H1 (cell line): ENCODE results near the gene EDA. TPM values are rescaled to one million over a fixed set of nuclear protein-coding genes. Genes with fewer than 3 reads are reported as not detected.

Source experiments
- CTCF ChIA-PET: fragments of 300-600 bp; sonication (Branson Sonifier 250); formaldehyde crosslinking; loops from one replicate; lab custom pipeline; 2021; ENCODE audit not compliant: partially characterized antibody; lab: Charles Lee
- POLR2A ChIA-PET: fragments of 300-600 bp; sonication (Branson Sonifier 250); formaldehyde crosslinking; loops from one replicate; lab custom pipeline; 2021; ENCODE audit warnings: inconsistent platforms; ENCODE audit not compliant: partially characterized antibody; lab: Charles Lee
- DNase-seq, 2 experiments: peaks; one replicate each; pipeline versions ENCODE4 v3.0.0 to v3.0.0-alpha.2; 2010 to 2022; ENCODE audit warnings: low spot score in 2 of 2, low read depth in 1 of 2, mixed read lengths in 1 of 2
- FAIRE-seq: peaks from 2 replicates; lab custom pipeline; 2011; peaks lifted over from hg19 to GRCh38; lab: Jason Lieb, UNC
- H2AFZ ChIP-seq: 2 replicates; pipeline ENCODE4 v1.8.1; 2012; ENCODE audit warnings: low read length, inconsistent platforms
- H2AK5ac ChIP-seq: 2 replicates; pipeline ENCODE4 v1.6.1; 2013; ENCODE audit warnings: low read depth, low read length
- H2BK120ac ChIP-seq: replicated peaks from 2 replicates; pipeline ENCODE3; 2013; ENCODE audit warnings: low read depth, low read length, inconsistent platforms
- H2BK12ac ChIP-seq: 2 replicates; pipeline ENCODE4 v1.6.1; 2013; ENCODE audit warnings: low read depth, low read length
- H2BK15ac ChIP-seq: 2 replicates; pipeline ENCODE4 v1.6.1; 2013; ENCODE audit warnings: low read length
- H2BK20ac ChIP-seq: 2 replicates; pipeline ENCODE4 v1.6.1; 2013; ENCODE audit warnings: low read length
- H2BK5ac ChIP-seq: 2 replicates; pipeline ENCODE4 v1.6.1; 2013; ENCODE audit warnings: low read depth, low read length
- H3K14ac ChIP-seq: 2 replicates; pipeline ENCODE4 v1.6.1; 2013; ENCODE audit warnings: inconsistent platforms; ENCODE audit not compliant: insufficient read length
- H3K18ac ChIP-seq: 2 replicates; pipeline ENCODE4 v1.6.1; 2013; ENCODE audit warnings: low read length; ENCODE audit errors: extremely low read depth
- H3K23ac ChIP-seq: 2 replicates; pipeline ENCODE4 v1.6.1; 2013; ENCODE audit warnings: inconsistent platforms; ENCODE audit not compliant: insufficient read length
- H3K23me2 ChIP-seq: 2 replicates; pipeline ENCODE4 v1.6.1; 2013; ENCODE audit warnings: low read depth, low read length
- H3K27ac ChIP-seq: 2 replicates; pipeline ENCODE4 v1.6.1; 2011; ENCODE audit warnings: low read depth, low read length, inconsistent platforms
- H3K27me3 ChIP-seq, 4 experiments: replicated peaks in 1 of 4; 1 replicate in 1 of 4; 2 replicates in 3 of 4; pipeline versions ENCODE4 v1.6.1 to v1.8.1; 2011 to 2013; ENCODE audit warnings: low read length in 3 of 4, mild to moderate bottlenecking in 3 of 4, inconsistent platforms in 2 of 4, mixed read lengths in 2 of 4, moderate library complexity in 1 of 4; ENCODE audit not compliant: control insufficient read depth in 3 of 4, insufficient read depth in 3 of 4; ENCODE audit errors: extremely low read depth in 1 of 4
- H3K36me3 ChIP-seq, 4 experiments: 2 replicates each; pipeline versions ENCODE4 v1.6.1 to v1.8.1; 2011 to 2013; ENCODE audit warnings: mild to moderate bottlenecking in 4 of 4, low read length in 3 of 4, moderate library complexity in 2 of 4, control low read depth in 1 of 4, inconsistent platforms in 1 of 4; ENCODE audit not compliant: insufficient read depth in 4 of 4, control insufficient read depth in 2 of 4
- H3K4ac ChIP-seq: replicated peaks from 2 replicates; pipeline ENCODE3; 2013; ENCODE audit warnings: low read length, low read depth, mixed read lengths, inconsistent platforms; ENCODE audit not compliant: insufficient read length
- H3K4me1 ChIP-seq, 4 experiments: replicated peaks in 1 of 4; 1 replicate in 1 of 4; 2 replicates in 3 of 4; pipeline versions ENCODE4 v1.6.1 to v1.8.1; 2011 to 2013; ENCODE audit warnings: low read length in 3 of 4, inconsistent platforms in 2 of 4, mixed read lengths in 1 of 4; ENCODE audit not compliant: insufficient read depth in 4 of 4, control insufficient read depth in 3 of 4
- H3K4me2 ChIP-seq, 2 experiments: 2 replicates each; pipeline versions ENCODE4 v1.6.1 to v1.8.1; 2011 to 2013; ENCODE audit warnings: low read depth in 2 of 2, low read length in 2 of 2, control low read depth in 1 of 2, inconsistent platforms in 1 of 2, mild to moderate bottlenecking in 1 of 2; ENCODE audit not compliant: insufficient read depth in 1 of 2
- H3K4me3 ChIP-seq, 4 experiments: fragments of 200-600, 300-600 bp in 1 of 4; sonication (generic), shearing (Covaris generic), sonication (Bioruptor Twin) in 1 of 4; 2 replicates each; pipeline versions ENCODE4 v1.5.1 to v1.8.1; 2011 to 2016; ENCODE audit warnings: low read length in 4 of 4, low read depth in 3 of 4, control low read depth in 2 of 4, inconsistent platforms in 2 of 4, mild to moderate bottlenecking in 2 of 4, mixed read lengths in 1 of 4, moderate library complexity in 1 of 4; ENCODE audit not compliant: insufficient read depth in 2 of 4; ENCODE audit errors: extremely low read depth in 1 of 4
- H3K56ac ChIP-seq: replicated peaks from 2 replicates; pipeline ENCODE3; 2013; ENCODE audit warnings: low read depth, mild to moderate bottlenecking, mixed read lengths, low read length, inconsistent platforms; ENCODE audit not compliant: insufficient read length
- H3K79me1 ChIP-seq: 2 replicates; pipeline ENCODE4 v1.6.1; 2013; ENCODE audit warnings: low read depth, low read length, control low read depth
- H3K79me2 ChIP-seq, 2 experiments: 2 replicates each; pipeline versions ENCODE4 v1.6.1 to v1.8.1; 2012 to 2013; ENCODE audit warnings: low read length in 2 of 2, mild to moderate bottlenecking in 2 of 2, inconsistent platforms in 1 of 2; ENCODE audit not compliant: insufficient read depth in 2 of 2, control insufficient read depth in 1 of 2
- H3K9ac ChIP-seq, 4 experiments: replicated peaks in 1 of 4; 1 replicate in 1 of 4; 2 replicates in 3 of 4; pipeline versions ENCODE4 v1.6.1 to v1.8.1; 2011 to 2013; ENCODE audit warnings: low read depth in 3 of 4, low read length in 3 of 4, control low read depth in 2 of 4, mild to moderate bottlenecking in 2 of 4, moderate library complexity in 2 of 4, inconsistent platforms in 1 of 4; ENCODE audit errors: extremely low read depth in 1 of 4
- H3K9me3 ChIP-seq, 2 experiments: 2 replicates each; pipeline versions ENCODE4 v1.6.1 to v1.8.1; 2012 to 2013; ENCODE audit warnings: mild to moderate bottlenecking in 2 of 2, moderate library complexity in 2 of 2, control low read depth in 1 of 2, inconsistent platforms in 1 of 2, low read depth in 1 of 2, low read length in 1 of 2, mixed read lengths in 1 of 2; ENCODE audit not compliant: insufficient read depth in 2 of 2
- H4K20me1 ChIP-seq, 2 experiments: replicated peaks in 1 of 2; 2 replicates each; pipeline versions ENCODE3 to v1.8.1; 2011 to 2013; ENCODE audit warnings: inconsistent platforms in 2 of 2, low read length in 2 of 2, mild to moderate bottlenecking in 1 of 2; ENCODE audit not compliant: insufficient read depth in 2 of 2, control insufficient read depth in 1 of 2
- H4K5ac ChIP-seq: 2 replicates; pipeline ENCODE4 v1.6.1; 2013; ENCODE audit warnings: low read length, low read depth, mixed read lengths, inconsistent platforms; ENCODE audit not compliant: insufficient read length
- H4K8ac ChIP-seq: 2 replicates; pipeline ENCODE4 v1.8.0; 2013; ENCODE audit warnings: mild to moderate bottlenecking, moderate library complexity, low read length, inconsistent platforms; ENCODE audit not compliant: insufficient read depth; ENCODE audit errors: extremely low read depth
- H4K91ac ChIP-seq: replicated peaks from 2 replicates; pipeline ENCODE3; 2013; ENCODE audit warnings: low read length, mixed read lengths, inconsistent platforms; ENCODE audit not compliant: insufficient read length
- BRCA1 ChIP-seq: IDR thresholded peaks from 2 replicates; pipeline ENCODE4 v1.6.1; 2012; ENCODE audit warnings: low read depth, low read length, improper control_type of control experiment
- CBX5 ChIP-seq: fragments of 300-800, 300-1000 bp; sonication (generic); IDR thresholded peaks from 2 replicates; pipeline ENCODE4 v1.7.1; 2016; ENCODE audit warnings: antibody characterized with exemption, low read length, low read depth
- CEBPB ChIP-seq: IDR thresholded peaks from 2 replicates; pipeline ENCODE4 v1.6.1; 2012; ENCODE audit warnings: low read depth, low read length
- GABPA ChIP-seq: IDR thresholded peaks from 2 replicates; pipeline ENCODE4 v1.6.1; 2011; ENCODE audit warnings: mild to moderate bottlenecking, low read length, moderate library complexity, borderline replicate concordance; ENCODE audit not compliant: insufficient read depth
- JUN ChIP-seq: IDR thresholded peaks from 2 replicates; pipeline ENCODE4 v1.6.1; 2011; ENCODE audit warnings: low read depth, mild to moderate bottlenecking, improper control_type of control experiment, low read length
- JUND ChIP-seq: IDR thresholded peaks from 2 replicates; pipeline ENCODE4 v1.6.1; 2011; ENCODE audit warnings: mild to moderate bottlenecking, improper control_type of control experiment, low read length
- KDM1A ChIP-seq: fragments of 200-600, 300-600 bp; sonication (generic); IDR thresholded peaks from 2 replicates; pipeline ENCODE4 v1.7.1; 2016; ENCODE audit warnings: mild to moderate bottlenecking, low read length, borderline replicate concordance
- POLR2AphosphoS5 ChIP-seq: IDR thresholded peaks from 2 replicates; pipeline ENCODE4 v1.6.1; 2011; ENCODE audit warnings: low read depth, low read length
- SIN3A ChIP-seq, 2 experiments: IDR thresholded peaks in 1 of 2; conservative IDR thresholded peaks in 1 of 2; 2 replicates each; pipeline ENCODE4 v1.6.1; 2011 to 2012; ENCODE audit warnings: low read length in 2 of 2, improper control_type of control experiment in 1 of 2, low read depth in 1 of 2, mild to moderate bottlenecking in 1 of 2
- SRF ChIP-seq: IDR thresholded peaks from 2 replicates; pipeline ENCODE4 v1.6.1; 2011; ENCODE audit warnings: mild to moderate bottlenecking, low read depth, low read length, moderate library complexity
- WGBS, 2 experiments: shearing (Covaris generic) in 1 of 2; methylation state at CpG; one replicate each; pipeline versions ENCODE4 v1.1.6 to v1.1.7; 2013 to 2015; ENCODE audit warnings: low lambda C conversion rate in 2 of 2, mixed read lengths in 2 of 2, inconsistent platforms in 1 of 2, low coverage in 1 of 2, missing lambda C conversion rate in 1 of 2; ENCODE audit not compliant: insufficient replicate concordance in 2 of 2, insufficient coverage in 1 of 2, insufficient read length in 1 of 2; ENCODE audit errors: extremely low coverage in 1 of 2, missing lambda C conversion rate in 1 of 2; 5-methylcytosine and 5-hydroxymethylcytosine counted together
- polyA plus RNA-seq, 7 experiments: library from polyadenylated mRNA; depleted of rRNA in 3 of 7; stranded (reverse) in 5 of 7; unstranded in 2 of 7; fragments of >200 nt in 5 of 7; fragments of 200-250 nt in 2 of 7; gene quantifications; 1 replicate in 5 of 7; 2 replicates in 1 of 7; 4 replicates in 1 of 7; pipeline versions ENCODE4 v1.2.1 to v1.2.3, GENCODE V29; 2011 to 2013; ENCODE audit warnings: missing spikeins in 2 of 7, mixed read lengths in 2 of 7
- total RNA-seq: library from RNA; stranded (reverse); fragmentation: NEBNext Ultra II Directional; extraction: Animal tissue kit (Norgen Biotek cat#: 25700); gene quantifications from 2 replicates; pipeline ENCODE4 v1.2.1, GENCODE V29; 2021
- TF ChIP-seq, protein P1 (sequence below): IDR thresholded peaks from 2 replicates; pipeline ENCODE4 v1.6.1; 2012; ENCODE audit warnings: inconsistent platforms

EDA gene
- total and polyA plus RNA-seq, 2 of the 8 experiments (the other 6 are each of a cell fraction or from before 2014, with no cell fraction given) = 7.5 to 10.5 TPM

DNA sequence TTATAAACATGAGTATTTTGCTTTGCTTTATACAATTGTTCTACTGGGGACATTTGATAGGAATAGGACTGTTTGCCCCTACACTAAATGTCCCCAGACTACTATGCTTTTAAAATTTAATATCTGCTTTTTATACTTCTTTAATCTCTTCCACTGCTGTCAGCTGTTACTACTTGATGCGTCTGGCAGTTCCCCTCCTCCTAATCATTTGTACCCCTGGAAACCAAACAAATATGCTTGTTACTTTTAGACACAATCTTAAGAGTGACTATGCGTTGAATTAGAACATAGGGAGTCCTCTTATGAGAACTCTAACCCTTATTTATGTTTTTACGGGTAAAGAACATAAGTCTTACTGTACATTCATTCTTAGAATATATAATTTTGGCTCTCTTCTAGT lies 145.7 kb downstream of the EDA start:
- no peaks in the 10 kb centered on the region for H3K36me3 ChIP-seq
- no peak overlapping the region for H3K23ac ChIP-seq
- H3K79me2 ChIP-seq = no peaks in the 10 kb centered on the region
- no peak overlapping the region for H3K4me3 ChIP-seq
- H3K79me1 ChIP-seq = no peaks in the 10 kb centered on the region
- no peak overlapping the region for H3K14ac ChIP-seq
- no peak overlapping the region for H2BK120ac ChIP-seq
- H4K8ac ChIP-seq = no peak overlapping the region
- no peak overlapping the region for H3K27ac ChIP-seq
- H3K4ac ChIP-seq = no peak overlapping the region
- H4K91ac ChIP-seq = no peak overlapping the region
- H2BK20ac ChIP-seq = no peak overlapping the region
- ChIA-PET CTCF (no interaction called here), POLR2A (no interaction called here)
- H3K23me2 ChIP-seq = no peaks in the 10 kb centered on the region
- no peak overlapping the region for H3K18ac ChIP-seq
- 85% methylated on average over 3 of the region's 3 CpGs; no CpG with 5 or more reads in 1 of the 2 experiments for WGBS, 2 experiments
- no peaks in the 10 kb centered on the region for H3K9me3 ChIP-seq
- H3K56ac ChIP-seq = no peak overlapping the region
- H2BK5ac ChIP-seq = no peak overlapping the region
- H3K27me3 ChIP-seq = no peaks in the 10 kb centered on the region
- H2AK5ac ChIP-seq = no peak overlapping the region
- no peak overlapping the region for H4K5ac ChIP-seq
- no peak overlapping the region for H2BK12ac ChIP-seq
- H3K9ac ChIP-seq = no peak overlapping the region
- H2AFZ ChIP-seq = no peak overlapping the region
- DNase-seq (no peak), FAIRE-seq (no peak)
- no peaks in the 10 kb centered on the region for H3K4me1 ChIP-seq
- H3K4me2 ChIP-seq = no peak overlapping the region
- H4K20me1 ChIP-seq = no peaks in the 10 kb centered on the region
- H2BK15ac ChIP-seq = no peak overlapping the region
- no peak for TF ChIP-seq POLR2AphosphoS5
- no peak for TF ChIP-seq CEBPB
- TF ChIP-seq, protein P1, sequence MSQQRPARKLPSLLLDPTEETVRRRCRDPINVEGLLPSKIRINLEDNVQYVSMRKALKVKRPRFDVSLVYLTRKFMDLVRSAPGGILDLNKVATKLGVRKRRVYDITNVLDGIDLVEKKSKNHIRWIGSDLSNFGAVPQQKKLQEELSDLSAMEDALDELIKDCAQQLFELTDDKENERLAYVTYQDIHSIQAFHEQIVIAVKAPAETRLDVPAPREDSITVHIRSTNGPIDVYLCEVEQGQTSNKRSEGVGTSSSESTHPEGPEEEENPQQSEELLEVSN = no peak
- no peak for TF ChIP-seq KDM1A
- TF ChIP-seq JUN = no peak
- no peak for TF ChIP-seq BRCA1
- no peak for TF ChIP-seq SRF
- no peak for TF ChIP-seq GABPA
- TF ChIP-seq CBX5 = no peak
- TF ChIP-seq SIN3A (conservative IDR thresholded peaks at IDR 0.05 in 1 of 2, IDR thresholded peaks at IDR 0.05 in 1 of 2; ENCODE audit: low read depth in 1 of 2, low read length in 2 of 2) = no peak
- no peak for TF ChIP-seq JUND
